Right hindlimb (tissue), 1 donor: ENCODE measurements around the gene UBA52.

Source experiments
- DNase-seq: peaks from one replicate; pipeline ENCODE4 v3.0.0-alpha.2; 2018

Gene UBA52

DNA sequence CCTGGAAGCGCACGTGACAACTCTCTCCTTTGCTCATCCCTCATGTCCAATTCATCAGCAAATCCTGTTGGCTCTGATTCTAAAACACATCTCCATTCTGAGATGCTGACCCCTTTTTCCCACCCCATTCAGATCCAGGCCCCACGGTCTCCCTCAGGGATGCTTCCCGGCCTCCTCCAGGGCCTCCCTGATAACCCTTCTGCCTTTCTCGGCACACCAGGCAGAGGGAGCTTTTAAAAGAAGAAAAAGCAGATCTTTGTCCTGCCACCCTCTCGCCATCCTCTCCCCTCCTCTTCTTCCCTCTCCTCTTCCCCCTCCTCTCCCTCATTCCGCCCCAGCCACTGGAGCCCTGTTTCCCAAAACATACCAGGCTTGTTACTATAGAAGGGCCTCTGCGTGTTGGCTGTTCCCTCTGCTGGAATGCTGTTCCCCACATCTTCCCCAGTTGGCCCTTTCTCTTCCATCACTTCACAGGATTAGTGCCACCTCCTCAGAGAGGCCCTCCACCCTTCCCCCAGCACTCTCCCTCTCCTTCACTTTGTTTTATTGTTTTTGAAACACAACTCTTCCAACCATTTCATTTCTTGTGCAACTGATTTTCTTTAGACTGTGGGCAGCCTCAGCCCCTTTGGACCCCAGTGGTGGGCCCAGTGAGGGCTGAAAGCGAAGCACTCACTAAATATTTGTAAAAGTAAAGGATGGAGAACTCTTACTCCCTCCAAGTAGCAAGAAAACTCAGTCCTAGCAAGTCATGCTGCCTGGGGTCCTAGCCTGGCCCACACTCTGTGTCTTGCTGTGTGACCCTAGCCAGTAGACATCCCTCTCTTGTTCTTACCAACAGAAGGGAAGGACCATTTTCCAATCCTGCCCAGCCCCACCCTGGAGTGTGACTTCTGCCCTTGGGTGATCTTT lies 37.4 kb downstream of the UBA52 start:
- DNase-seq: no peak

DNA sequence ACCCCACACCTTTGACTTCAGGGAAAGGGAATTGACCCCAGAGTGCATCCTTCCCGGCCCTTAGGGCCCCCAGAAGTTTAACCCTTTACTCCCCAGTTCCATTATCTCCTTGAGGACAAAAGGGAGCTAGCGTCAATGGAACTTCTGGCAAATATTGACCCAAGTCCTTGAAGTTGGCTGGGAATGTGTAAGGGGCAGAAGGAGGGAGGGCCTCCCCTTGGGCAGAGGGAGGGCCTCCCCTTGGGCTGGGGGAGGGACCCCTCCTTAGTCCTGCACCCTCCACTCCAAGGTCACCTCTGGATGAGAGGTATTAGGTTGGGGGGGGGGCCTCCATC lies 38.0 kb downstream of the UBA52 start:
- DNase-seq: no peak

DNA sequence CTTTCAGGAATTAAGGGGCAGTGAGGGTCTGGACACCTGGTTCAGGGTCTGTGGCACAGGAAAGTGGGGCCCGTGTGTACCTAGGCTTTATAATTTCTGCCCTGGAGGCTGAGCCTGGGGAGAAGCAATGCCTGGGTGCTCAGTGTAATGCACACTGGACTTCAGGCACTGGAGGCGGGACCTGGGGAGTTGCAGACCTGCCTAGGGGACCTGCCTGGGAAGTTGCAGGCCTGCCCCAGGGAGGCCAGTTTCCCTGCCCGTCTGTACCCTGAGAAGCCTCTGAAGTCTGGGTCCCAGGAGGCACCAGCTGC lies 38.5 kb downstream of the UBA52 start:
- DNase-seq: no peak

GRCh38 chr19:18610556-18611326 lies 39.1 kb downstream of the UBA52 start:
- no peak for DNase-seq

DNA sequence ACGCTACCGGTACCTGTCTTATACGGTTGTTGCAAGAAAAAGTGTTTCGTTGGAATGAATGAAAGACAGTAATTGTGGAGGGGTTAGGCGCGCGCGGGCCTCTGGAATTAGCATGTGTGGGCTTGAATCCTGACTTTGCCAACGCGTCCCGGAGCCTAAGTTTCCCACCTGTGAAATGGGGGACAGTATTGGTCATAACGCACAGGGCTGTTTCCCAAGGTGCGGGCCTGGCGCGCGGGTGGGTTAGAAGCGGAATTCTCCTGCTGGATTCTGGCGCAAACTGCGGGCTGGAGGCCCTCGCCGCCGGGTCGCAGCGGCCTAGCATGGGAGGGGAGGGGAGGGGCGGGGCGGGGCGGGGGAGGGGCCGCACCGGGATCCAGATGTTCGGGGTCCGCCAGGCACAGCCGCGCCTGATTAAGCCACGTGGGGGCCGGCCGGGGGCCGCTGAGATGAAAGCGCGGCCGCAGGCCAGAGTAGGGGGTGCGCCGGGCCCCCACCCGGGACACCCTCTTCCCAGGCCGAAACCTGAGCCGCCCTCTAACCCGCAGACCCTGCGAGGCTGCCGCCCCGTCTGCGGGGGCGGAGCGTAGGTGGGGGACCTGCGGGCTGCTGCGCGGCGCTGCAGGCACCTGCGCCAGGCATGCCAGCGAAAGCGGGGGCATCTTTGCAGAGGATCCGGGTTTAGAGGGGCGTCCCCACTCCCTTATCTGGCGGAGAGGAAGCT lies 39.8 kb downstream of the UBA52 start:
- no peak for DNase-seq

DNA sequence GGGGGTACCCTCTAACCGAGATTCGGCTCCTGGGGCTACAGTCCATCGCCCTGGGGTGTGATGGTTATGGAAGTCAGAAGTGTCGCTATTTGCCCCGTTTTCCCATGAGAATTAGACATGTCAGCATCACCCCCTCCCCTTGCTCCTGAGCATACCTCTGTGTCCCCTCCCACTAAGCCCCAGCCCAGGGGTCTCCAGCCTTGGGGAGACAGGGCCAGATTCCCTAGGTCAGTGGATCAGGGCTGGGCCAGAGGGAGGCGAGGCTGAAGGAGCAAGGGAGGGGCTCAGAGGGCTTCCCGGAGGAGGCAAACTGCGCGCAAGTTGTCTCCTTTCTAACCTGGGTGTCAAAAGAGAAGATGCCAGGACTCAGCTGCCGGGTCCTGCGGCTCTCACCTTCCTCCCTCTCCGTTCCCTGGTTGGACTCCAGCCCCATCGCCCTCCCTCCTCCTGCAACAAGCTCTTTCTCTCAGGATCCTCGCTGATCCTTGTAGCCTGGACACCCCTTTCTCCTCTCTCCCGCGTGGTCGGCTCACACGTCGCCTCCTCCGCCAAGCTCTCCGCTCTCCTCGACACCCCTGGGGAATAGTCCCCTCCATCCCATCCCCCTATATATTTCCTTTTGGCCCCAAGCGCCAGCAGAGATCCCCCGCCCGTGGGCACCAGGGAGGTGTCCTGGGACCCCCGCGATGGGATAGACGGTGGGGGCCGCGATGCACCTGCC lies 40.6 kb downstream of the UBA52 start:
- DNase-seq: no peak

DNA sequence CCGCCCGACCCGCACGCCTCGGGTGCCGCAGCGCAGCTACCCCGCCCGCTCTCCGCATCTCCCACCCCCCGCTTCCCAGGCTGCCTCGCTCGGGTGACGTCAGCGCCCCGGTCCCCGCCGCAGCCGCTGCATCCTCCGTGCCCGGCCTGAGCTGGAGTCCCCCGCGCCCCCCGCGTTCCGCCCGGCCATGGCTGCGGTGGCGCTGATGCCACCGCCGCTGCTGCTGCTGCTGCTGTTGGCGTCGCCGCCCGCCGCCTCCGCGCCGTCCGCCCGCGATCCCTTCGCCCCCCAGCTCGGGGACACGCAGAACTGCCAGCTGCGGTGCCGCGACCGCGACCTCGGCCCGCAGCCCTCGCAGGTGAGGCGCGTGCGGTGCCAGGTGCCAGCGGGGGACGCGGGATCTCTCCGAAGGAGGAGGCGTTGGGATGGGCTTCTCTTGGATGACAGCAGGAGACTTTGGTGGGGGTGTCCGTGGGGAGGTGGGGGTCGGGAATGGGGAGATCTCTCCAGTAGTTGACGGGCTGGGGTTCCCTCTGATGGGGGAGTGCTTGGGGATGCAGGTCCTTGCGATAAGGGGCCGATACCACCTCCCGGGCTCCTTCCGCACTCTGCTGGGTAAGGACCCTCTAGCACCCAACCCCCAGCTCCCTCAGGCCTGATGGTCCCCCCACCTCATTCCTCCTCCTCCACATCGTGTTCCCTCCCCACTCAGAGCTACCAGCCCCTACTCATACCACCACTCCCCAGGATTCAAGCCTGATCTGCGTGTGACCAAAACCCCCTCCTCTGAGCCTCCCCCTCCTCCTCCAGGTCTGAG lies 41.3 kb downstream of the UBA52 start, which contains the start of gene TMEM59L:
TSS of gene TMEM59L (plus strand) at position 99 of the 817 bp plus-strand sequence. CDS start at position 188, 89 bp downstream.
- peak; percentile 40 for DNase-seq

GRCh38 chr19:18613589-18614234 lies 42.1 kb downstream of the UBA52 start:
- no peak for DNase-seq

GRCh38 chr19:18616023-18616422 lies 44.4 kb downstream of the UBA52 start:
- no peak for DNase-seq

GRCh38 chr19:18617562-18617961 lies 45.9 kb downstream of the UBA52 start:
- no peak for DNase-seq

- DNase-seq: no peak
These were observed 46.6 kb downstream of the UBA52 start for GRCh38 chr19:18618236-18618635.

GRCh38 chr19:18620311-18620710 lies 48.7 kb downstream of the UBA52 start:
- no peak for DNase-seq

GRCh38 chr19:18620902-18621301 lies 49.2 kb downstream of the UBA52 start:
- DNase-seq: no peak

DNA sequence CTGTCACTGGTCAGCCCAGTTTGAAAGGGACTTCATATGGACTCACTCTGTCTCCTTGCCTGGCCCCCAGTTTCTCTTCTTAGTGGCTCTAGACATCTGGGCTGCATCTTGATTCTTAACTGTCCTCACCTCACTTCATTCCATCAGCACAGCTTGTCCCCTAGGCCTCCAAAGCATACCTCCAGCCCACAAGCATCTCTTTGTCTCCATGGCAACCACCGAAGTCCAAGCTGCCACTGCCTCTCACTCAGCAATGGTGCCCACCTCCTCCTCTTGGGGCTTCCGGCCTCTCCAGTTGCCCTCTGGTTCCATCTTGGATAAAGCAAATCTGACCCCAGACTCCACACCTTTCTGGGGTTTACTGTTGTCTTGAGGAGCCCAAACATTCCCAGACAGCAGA lies 55.2 kb downstream of the UBA52 start:
- no peak for DNase-seq
